Nephron (organoid): ENCODE measurements around the gene KCTD5.

Experiments
- H3K27ac Mint-ChIP-seq, 3 experiments: 2 replicates each; pipeline ENCODE4 v1.8.0; 2020; ENCODE audit warnings: mixed read lengths in 3 of 3, mild to moderate bottlenecking in 2 of 3, moderate library complexity in 1 of 3
- H3K27me3 Mint-ChIP-seq: 2 replicates; pipeline ENCODE4 v1.8.0; 2021; ENCODE audit warnings: low read depth, mild to moderate bottlenecking, moderate library complexity, mixed read lengths
- H3K36me3 Mint-ChIP-seq: 2 replicates; pipeline ENCODE4 v1.8.0; 2020; ENCODE audit warnings: low read depth, mixed read lengths
- H3K4me1 Mint-ChIP-seq: 2 replicates; pipeline ENCODE4 v1.8.0; 2020; ENCODE audit warnings: mixed read lengths
- H3K4me3 Mint-ChIP-seq, 3 experiments: 2 replicates each; pipeline ENCODE4 v1.8.0; 2020; ENCODE audit warnings: mild to moderate bottlenecking in 3 of 3, mixed read lengths in 3 of 3, moderate library complexity in 2 of 3
- H3K9me3 Mint-ChIP-seq: 2 replicates; pipeline ENCODE4 v1.8.0; 2020; ENCODE audit warnings: mixed read lengths
- TF ChIP-seq, protein P1 (sequence below), 3 experiments: fragments of 200-600 bp; sonication (generic); IDR thresholded peaks; one replicate each; pipeline ENCODE4 v1.5.0; 2021; ENCODE audit warnings: antibody characterized with exemption in 3 of 3; ENCODE audit not compliant: unreplicated experiment in 3 of 3

Gene KCTD5

DNA sequence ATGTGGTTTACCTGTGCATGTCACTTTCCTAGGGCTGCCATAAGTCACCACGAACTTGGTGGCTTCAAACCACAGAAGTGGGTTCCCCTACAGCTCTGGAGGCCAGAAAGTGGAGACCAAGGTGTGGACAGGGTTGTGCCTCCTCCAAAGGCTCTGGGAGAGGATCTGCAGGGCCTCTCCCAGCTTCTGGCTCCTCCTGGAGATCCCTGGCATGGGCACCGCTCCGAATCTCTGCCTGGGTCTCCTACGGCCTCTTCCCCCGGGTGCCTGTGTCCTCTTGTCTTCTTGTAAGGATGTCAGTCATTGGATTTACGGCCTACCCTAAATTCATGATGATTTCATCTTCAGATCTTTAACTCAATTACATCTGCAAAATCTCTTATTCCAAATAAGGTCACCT is 67.6 kb downstream of the KCTD5 start:
- H3K9me3 Mint-ChIP-seq: no peaks in the 10 kb centered on the region
- peak overlapping the region; percentile 92 to 95 (median 93) for H3K4me3 Mint-ChIP-seq
- H3K27me3 Mint-ChIP-seq: no peaks in the 10 kb centered on the region
- H3K27ac Mint-ChIP-seq: peak overlapping the region; percentile 100
- H3K4me1 Mint-ChIP-seq: peaks cover 38% of the 10 kb centered on the region
- peaks cover 14% of the 10 kb centered on the region for H3K36me3 Mint-ChIP-seq
- TF ChIP-seq, protein P1, sequence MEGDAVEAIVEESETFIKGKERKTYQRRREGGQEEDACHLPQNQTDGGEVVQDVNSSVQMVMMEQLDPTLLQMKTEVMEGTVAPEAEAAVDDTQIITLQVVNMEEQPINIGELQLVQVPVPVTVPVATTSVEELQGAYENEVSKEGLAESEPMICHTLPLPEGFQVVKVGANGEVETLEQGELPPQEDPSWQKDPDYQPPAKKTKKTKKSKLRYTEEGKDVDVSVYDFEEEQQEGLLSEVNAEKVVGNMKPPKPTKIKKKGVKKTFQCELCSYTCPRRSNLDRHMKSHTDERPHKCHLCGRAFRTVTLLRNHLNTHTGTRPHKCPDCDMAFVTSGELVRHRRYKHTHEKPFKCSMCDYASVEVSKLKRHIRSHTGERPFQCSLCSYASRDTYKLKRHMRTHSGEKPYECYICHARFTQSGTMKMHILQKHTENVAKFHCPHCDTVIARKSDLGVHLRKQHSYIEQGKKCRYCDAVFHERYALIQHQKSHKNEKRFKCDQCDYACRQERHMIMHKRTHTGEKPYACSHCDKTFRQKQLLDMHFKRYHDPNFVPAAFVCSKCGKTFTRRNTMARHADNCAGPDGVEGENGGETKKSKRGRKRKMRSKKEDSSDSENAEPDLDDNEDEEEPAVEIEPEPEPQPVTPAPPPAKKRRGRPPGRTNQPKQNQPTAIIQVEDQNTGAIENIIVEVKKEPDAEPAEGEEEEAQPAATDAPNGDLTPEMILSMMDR (IDR thresholded peaks at IDR 0.05; ENCODE audit: unreplicated experiment in 3 of 3): no peak

DNA sequence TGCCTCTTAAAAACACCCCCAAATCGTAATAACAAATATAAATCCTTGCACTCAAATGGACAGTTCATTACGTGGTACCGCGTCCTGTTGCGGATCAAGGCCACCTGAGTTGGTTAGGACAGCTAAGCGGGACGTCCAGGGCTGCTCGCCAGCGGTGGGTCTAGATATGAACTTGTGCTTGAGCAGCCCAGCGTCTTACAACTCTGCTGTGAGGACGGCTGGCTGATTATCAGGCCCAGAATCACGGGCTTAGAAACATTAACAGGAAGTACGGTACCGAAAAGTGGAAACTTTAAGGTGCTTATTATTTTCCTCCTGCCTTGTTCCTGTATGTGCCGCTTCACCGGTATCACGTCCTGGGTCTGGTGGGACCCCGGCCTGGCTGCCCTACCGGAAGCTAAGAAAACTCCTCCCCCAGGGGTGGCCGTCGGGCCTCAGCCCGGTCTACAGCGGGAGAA is 69.3 kb downstream of the KCTD5 start:
- Mint-ChIP-seq H3K4me1 (peaks cover 53% of the 10 kb centered on the region), H3K27me3 (no peaks in the 10 kb centered on the region), H3K9me3 (no peaks in the 10 kb centered on the region), H3K4me3 (peak overlapping the region; percentile 92 to 95 (median 93)), H3K36me3 (peaks cover 29% of the 10 kb centered on the region), H3K27ac (peak overlapping the region; percentile 100)
- TF ChIP-seq, protein P1 (IDR thresholded peaks at IDR 0.05; ENCODE audit: unreplicated experiment in 3 of 3): no peak

DNA sequence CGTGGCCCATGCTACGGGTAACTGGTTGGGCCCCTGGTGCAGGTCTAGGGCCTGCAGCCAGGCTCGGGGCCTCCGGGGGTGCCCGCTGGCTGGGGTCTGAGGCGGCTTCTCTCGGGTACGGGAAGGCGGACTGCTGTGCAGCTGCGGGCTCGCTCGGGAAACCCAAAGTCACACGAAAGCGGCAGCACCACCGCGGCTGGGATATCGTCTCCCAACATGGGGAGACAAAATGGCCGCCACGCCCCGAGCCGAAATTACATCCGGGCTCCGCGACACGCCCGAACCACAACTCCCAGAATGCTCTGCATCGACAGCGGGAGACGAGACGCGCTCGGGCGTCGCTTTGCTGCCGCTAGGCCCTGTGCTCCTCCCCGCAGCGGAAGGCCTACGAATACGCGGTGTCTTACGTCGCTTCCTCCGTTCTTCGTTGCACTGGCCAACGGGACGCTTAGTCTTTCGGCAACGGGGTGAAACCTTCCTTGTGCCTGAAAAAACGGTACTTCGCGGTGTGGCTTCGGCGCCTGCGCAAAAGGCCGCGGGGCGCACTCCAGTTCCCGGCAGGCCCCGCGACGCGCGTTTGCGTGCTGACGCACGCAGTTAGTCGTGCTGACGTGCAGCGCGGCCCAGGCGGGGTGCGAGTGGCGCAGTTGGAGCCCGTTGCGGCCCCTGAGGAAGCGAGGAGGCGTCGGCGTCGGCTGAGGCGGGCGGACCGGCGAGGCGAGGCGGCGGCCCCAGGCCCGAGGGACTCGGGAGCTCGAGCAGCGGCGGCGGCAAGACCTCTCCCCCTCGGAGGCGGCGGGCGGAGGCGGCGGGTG is 69.9 kb downstream of the KCTD5 start, which contains the start of gene SRRM2:
Gene SRRM2 (plus strand): TSS at position 604 of the 815 bp plus-strand sequence. CDS start 3,727 bp downstream, outside the sequence.
- TF ChIP-seq, protein P1 (IDR thresholded peaks at IDR 0.05; ENCODE audit: unreplicated experiment in 3 of 3): no peak
- Mint-ChIP-seq H3K4me1 (peaks cover 58% of the 10 kb centered on the region), H3K27ac (peak within 1 kb of the TSS; percentile 100), H3K36me3 (peaks cover 36% of the 10 kb centered on the region), H3K27me3 (no peaks in the 10 kb centered on the region), H3K4me3 (peak within 1 kb of the TSS; percentile 92 to 97 (median 93)), H3K9me3 (no peaks in the 10 kb centered on the region)

DNA sequence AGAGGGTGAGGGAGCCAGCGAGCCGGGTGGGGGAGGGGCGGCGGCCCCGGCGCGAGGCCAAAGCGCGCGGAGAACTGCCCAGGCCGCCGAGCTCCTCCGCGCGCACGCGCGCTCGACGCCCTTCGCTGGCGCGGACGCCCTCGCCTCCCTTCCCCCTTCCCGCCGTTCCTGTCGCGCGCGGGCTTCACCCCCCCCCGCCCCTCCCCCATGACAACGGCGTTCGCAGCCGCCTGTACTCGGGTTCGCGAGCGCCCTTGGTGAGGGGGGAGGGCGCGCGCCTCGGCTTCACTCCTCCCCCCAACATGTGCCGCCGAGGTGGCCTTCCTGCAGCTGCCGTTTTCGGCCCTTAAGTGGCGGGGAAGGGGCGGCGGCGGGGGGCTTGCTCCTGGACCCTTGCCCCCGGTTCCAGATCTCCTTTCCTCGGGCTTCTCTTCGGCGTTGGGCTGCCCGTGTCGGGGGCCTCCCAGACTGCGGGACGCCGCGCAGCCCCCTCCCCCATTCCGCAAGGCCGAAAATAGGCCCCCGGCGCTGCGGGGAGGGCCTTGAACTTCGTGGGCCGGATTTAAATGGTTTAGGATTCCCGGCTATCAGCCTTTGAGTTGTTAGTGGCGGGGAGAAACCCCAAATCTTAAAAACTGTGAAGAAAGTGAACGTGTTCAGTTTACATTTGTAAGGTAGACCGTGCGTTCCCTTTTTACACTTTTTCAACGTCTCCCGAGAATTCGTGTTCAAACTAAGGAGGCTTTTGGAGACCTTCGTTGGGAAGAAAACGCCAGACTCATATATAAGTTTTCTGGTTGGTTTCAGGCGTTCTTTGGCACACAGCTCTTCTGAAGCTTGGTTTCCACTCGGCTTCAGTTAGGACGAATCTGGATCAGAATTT is 70.8 kb downstream of the KCTD5 start:
- Mint-ChIP-seq H3K27ac (peak overlapping the region; percentile 94 to 100 (median 100)), H3K4me3 (peak overlapping the region; percentile 90 to 97 (median 92))
- TF ChIP-seq, protein P1 (IDR thresholded peaks at IDR 0.05; ENCODE audit: unreplicated experiment in 3 of 3): no peak

DNA sequence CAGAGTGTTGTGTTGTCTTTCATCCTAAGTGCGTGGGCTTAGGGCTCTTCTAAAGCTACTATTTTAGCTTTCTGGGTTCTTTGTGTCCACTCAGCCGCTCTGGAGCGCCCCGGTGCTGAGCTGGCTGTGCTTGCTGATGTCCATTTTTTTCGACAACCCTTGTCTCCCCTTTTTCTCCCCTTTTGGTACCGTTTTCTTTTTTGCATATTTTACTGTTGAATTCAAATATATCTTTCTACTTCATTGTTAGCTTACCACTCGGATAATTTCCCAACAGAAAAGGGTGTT is 71.4 kb downstream of the KCTD5 start:
- no peaks in the 10 kb centered on the region for H3K27me3 Mint-ChIP-seq
- peaks cover under 1% of the 10 kb centered on the region for H3K9me3 Mint-ChIP-seq
- TF ChIP-seq, protein P1 (IDR thresholded peaks at IDR 0.05; ENCODE audit: unreplicated experiment in 3 of 3): no peak
- peaks cover 62% of the 10 kb centered on the region for H3K4me1 Mint-ChIP-seq
- peak overlapping the region; percentile 90 to 97 (median 92) for H3K4me3 Mint-ChIP-seq
- peak overlapping the region; percentile 94 to 99 (median 94) for H3K27ac Mint-ChIP-seq
- peaks cover 50% of the 10 kb centered on the region for H3K36me3 Mint-ChIP-seq

More for the DNA sequence above, 70.8 kb downstream of the KCTD5 start:
- Mint-ChIP-seq H3K4me1 (peaks cover 62% of the 10 kb centered on the region), H3K9me3 (no peaks in the 10 kb centered on the region), H3K36me3 (peaks cover 44% of the 10 kb centered on the region), H3K27me3 (no peaks in the 10 kb centered on the region)
